MG63 (cell line): ENCODE results near the gene MCFD2. TPM values are rescaled to one million over a fixed set of nuclear protein-coding genes. Genes with fewer than 3 reads are reported as not detected.
A peak's percentile ranks its signal among the peaks of the same experiment; 100 is the strongest.
"Not testable (repeated sequence)": the region's sequence is repeated elsewhere in the genome, so short reads cannot be mapped to it uniquely, and the experiment has no call there.

Experiments
- DNase-seq: peaks from one replicate; pipeline ENCODE4 v3.0.0-alpha.2; 2020
- H3K27me3 ChIP-seq: fragments of 250-450 bp; sonication (Bioruptor Pico); 2 replicates; pipeline ENCODE4 v1.5.1; 2020; ENCODE audit warnings: mild to moderate bottlenecking, moderate library complexity
- H3K36me3 ChIP-seq: fragments of 250-450 bp; sonication (Bioruptor Pico); 2 replicates; pipeline ENCODE4 v1.5.1; 2020; ENCODE audit warnings: mild to moderate bottlenecking, moderate library complexity
- H3K4me3 ChIP-seq: fragments of 250-450 bp; sonication (Bioruptor Pico); 2 replicates; pipeline ENCODE4 v1.5.1; 2020; ENCODE audit warnings: mild to moderate bottlenecking, moderate library complexity
- H3K9me3 ChIP-seq: fragments of 250-450 bp; sonication (Bioruptor Pico); 2 replicates; pipeline ENCODE4 v1.5.1; 2020; ENCODE audit warnings: mild to moderate bottlenecking, moderate library complexity
- total RNA-seq: library from RNA; depleted of rRNA; stranded (reverse); fragments of >200 nt; shearing (Covaris generic); gene quantifications from 2 replicates; pipeline ENCODE4 v1.2.3, GENCODE V29; 2014; ENCODE audit warnings: low replicate concordance

MCFD2 gene
- total RNA-seq, 1 experiment from 2014 or later, result 165 TPM

DNA sequence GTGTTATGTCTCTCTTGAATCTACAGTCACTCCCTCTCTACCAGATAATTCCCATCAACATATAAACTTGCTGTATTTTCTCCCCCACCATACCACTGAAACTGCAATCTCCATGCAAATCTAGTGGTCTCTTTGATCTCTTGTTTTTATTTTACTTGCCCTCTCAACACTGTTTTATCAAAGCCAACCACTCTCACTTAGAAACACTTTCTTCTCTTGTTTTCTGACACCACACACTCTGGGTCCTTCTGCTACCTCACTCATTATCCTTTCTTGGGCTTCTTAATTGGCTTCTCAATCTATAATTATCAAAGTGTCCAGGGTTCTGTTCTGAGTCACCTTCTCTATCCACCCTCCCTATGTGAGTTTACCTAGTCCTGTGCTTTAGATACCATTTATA is 2.0 kb upstream of the MCFD2 start:
- DNase-seq, result no peak
- H3K9me3 ChIP-seq, result no peaks in the 10 kb centered on the region
- peaks cover 16% of the 10 kb centered on the region for H3K36me3 ChIP-seq

DNA sequence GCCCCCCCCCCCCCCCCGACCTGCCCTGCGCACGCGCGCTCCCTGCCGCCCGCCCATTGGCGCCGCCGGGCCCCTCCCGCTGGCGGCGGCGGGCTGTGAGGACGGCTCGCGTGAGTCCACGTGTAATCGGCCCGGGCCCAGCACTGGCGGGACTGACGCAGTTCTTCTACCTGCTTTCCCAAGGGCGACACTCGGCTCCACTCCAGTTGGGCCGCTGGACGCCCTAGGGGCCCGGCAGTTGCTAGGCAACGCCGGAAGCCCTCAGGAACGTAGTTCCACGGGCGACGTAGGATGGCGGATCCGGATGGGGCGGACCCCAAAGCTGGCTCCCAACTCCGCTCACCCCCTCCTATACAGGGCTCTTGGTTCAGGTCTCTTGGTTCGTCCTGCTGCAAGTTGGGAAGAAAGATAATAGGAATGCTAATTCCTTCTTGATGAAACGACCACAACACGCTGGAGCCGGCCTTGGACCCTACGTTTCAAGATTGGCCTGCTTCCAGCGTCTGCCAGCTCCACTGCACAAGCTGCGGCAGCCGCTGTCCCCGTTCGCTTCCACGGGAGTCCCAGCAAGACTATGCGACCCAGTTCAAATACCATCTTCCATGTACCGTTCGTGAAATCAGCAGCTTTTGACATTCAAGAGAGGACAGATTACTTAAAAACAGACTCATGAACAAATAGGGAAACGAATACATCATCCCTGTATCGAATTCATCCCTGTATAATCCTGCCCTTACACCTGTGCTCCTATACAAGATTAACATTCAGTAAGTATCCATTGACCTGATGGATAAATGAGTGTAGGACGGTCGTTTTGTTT is 415 bp upstream of the MCFD2 start:
- peak; percentile 90 for DNase-seq
- H3K36me3 ChIP-seq, result peaks cover 29% of the 10 kb centered on the region
- no peaks in the 10 kb centered on the region for H3K27me3 ChIP-seq
- H3K4me3 ChIP-seq, result peak overlapping the region; percentile 90
- no peaks in the 10 kb centered on the region for H3K9me3 ChIP-seq

More for the DNA sequence above, 2.0 kb upstream of the MCFD2 start:
- H3K4me3 ChIP-seq, result no peak overlapping the region
- H3K27me3 ChIP-seq, result no peaks in the 10 kb centered on the region

DNA sequence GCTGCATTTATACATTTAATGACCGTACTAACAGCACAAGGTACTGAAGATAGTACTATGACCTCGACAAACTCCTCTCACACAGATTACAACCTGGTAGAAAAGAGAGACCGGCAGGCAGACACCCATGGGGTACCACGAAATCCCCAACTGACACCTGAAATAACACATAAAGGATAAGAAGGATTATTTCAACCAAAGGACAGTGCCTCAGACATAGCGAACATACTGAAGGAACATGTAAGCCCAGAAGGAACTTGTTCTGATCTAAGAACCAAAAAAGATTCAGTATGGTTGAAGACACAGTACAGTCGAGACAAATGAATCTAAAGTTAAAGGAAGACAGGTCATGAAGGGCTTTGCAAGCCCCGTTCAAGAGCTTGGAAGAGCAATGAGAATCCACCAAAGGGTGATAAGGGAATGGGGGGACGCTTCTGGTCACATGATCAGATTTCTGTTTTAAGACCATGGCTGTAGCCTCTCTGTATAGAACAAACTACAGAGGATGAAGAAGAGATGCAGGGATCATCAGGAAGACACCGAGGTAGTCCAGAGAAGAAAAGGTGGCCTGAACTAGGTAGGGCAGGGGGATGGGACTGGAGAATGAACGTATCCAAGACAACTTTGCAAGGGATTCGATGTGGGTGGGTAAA is 902 bp downstream of the MCFD2 start:
- Histone ChIP-seq H3K4me3 (peak overlapping the region; percentile 90), H3K36me3 (peaks cover 37% of the 10 kb centered on the region), H3K9me3 (no peaks in the 10 kb centered on the region), H3K27me3 (no peaks in the 10 kb centered on the region)
- DNase-seq, result no peak

DNA sequence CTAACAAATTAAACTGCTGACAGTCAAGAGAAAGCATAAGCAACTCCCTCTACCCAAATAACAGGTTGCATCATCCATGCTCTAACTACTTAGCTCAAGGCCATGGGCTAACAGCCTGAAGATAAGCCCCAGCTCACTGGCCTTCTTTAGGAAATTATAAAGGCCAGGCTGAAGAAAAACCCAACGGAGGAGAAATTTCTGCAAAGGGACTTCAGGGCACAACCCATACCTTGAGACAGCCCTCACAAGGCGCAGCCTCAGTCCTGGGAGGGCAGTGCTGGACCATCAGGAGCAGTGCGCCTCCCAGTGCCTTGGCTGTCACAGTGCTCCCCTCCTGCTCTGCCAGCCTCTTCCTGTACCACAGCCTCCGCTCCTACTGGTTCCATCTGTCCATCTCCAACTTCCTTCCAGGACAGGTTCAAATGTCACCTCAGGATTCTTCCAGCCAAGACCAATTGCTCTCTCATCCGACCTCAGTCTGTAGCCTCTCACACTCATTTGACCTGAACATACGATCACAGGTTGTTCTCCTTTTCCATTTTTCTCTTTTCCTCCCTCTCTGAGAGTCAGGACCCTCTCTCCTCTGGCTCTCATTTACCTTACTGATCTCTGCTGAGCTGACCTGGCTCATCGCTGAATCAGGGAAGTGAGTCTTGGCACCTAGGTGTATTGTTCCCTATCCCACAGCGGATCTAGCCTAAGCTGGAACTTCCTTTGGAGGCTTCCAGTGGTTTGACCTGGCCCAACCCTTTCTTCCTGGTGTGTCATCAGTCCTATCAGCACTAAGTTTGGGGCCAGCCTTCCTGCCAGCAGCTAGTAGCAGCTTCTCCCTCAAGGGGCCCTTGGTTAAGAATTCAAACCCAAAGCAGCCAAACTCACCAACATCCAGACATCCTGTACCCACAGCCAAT is 1.9 kb downstream of the MCFD2 start:
- no peaks in the 10 kb centered on the region for H3K9me3 ChIP-seq
- H3K4me3 ChIP-seq, result peak overlapping the region; percentile 90
- peaks cover 46% of the 10 kb centered on the region for H3K36me3 ChIP-seq
- H3K27me3 ChIP-seq, result no peaks in the 10 kb centered on the region
- peak; percentile 83 for DNase-seq

DNA sequence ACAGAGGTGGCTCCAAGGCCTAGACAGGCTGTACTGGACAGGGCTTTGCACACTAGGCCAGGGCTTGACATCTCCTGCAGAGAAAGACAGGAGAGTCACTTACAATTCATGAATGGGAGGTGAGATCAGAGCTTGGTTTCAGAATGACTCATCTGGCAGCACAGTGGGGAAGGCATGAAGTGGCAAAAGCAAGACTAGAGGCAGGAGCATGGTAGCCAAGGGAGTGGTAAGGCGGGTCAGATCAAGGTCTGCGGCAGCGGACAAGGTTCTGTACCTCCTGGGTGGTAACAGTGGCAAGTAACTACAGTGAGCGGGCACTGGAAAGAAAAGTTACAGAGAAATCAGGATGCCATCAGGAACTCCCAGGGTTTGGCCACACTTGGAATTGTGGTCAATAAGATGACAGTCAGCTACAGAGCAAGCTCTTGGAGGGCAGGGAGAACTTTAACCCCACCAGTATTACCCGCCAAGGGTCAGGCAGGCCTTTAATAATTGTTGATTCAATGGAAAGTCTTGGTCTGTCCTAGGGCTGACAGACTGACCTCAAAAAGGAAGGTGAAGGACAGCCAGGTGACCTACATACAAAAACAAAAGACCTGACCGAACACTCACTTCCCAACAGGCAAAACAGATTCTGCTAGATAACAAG is 5.7 kb downstream of the MCFD2 start:
- peak; percentile 93 for DNase-seq
- Histone ChIP-seq H3K9me3 (no peaks in the 10 kb centered on the region), H3K27me3 (no peaks in the 10 kb centered on the region), H3K4me3 (no peak overlapping the region), H3K36me3 (peaks cover 82% of the 10 kb centered on the region)

DNA sequence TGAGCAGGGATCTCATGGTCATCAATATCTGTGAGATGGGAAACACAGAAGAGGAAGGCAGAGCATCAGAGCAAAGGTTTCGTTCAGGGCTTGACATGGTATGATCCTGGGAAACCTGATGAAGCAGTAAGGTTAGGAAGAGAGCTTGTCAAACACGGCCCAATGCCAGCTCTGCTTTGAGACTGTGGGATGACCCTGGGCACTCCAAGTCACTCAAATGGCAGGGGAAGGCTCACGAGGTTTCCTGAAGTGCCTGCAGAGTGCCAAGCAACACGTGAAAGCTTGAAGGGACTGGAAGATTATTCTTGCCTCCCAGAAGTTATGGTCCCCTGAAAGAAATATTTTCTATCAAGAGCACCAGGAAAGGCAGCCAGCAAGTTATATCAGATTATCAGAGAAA is 6.5 kb downstream of the MCFD2 start:
- no peak for DNase-seq
- Histone ChIP-seq H3K27me3 (no peaks in the 10 kb centered on the region), H3K9me3 (no peaks in the 10 kb centered on the region), H3K36me3 (peaks cover 87% of the 10 kb centered on the region), H3K4me3 (no peak overlapping the region)

DNA sequence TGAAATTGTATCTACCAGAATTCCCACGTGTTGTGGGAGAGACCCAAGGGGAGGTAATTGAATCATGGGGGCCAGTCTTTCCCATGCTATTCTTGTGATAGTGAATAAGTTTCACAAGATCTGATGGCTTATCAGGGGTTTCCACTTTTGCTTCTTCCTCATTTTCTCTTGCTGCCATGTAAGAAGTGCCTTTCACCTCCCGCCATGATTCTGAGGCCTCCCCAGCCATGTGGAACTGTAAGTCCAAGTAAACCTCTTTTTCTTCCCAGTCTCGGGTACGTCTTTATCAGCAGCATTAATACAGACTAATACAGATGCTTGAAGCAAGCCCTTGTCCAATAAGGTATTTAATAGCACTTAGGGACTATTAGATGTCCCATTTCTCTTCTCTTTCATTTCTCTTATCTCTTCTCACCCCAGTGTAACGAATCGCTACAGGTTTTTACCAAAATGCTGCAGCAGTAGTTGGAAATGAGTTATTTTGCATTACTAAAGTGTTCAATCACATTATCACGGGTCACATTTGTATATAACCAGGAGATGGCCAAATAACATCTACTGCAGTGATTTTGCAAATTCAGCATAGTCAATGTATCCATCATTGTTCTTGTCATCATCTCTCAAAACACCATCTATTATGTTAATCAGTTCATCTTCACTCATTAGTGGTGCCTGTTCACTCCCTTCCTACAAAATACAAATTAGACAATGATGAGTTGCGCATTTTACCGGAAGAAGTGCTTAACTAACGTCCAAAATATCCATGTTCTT is 10.5 kb downstream of the MCFD2 start:
- peaks cover 58% of the 10 kb centered on the region for H3K36me3 ChIP-seq
- H3K27me3 ChIP-seq, H3K9me3 ChIP-seq, DNase-seq, H3K4me3 ChIP-seq: not testable (repeated sequence)

DNA sequence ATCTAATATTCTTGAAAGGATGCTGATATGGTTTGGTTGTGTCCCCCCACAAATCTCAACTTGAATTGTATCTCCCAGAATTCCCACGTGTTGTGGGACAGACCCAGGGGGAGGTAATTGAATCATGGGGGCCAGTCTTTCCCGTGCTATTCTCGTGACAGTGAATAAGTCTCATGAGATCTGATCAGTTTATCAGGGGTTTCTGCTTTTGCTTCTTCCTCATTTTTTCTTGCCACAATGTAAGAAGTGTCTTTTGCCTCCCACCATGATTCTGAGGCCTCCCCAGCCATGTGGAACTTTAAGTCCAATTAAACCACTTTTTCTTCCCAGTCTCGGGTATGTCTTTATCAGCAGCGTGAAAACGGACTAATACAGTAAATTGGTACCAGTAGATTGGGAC is 12.6 kb downstream of the MCFD2 start:
- not testable (repeated sequence) for H3K4me3 ChIP-seq, H3K27me3 ChIP-seq, DNase-seq, H3K9me3 ChIP-seq
- H3K36me3 ChIP-seq, result peaks cover 42% of the 10 kb centered on the region

DNA sequence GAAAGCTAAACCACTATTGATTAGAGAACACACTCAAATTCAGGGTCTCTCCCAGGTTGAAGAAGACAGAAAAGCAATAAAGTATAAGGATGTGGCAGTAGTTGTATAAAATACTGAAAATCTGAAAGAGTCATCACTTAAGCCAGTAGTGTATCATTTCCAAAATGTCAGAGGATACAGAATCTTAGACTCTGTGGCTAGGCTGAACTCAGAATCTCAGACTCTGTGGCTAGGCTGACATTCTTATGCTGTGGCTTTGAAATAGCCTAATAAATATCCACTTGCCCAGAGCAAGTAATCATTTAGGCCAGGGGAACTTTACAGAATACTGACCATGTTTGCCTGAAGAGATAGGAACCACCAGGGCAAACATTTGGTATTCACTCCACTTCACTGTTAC is 13.1 kb downstream of the MCFD2 start:
- H3K4me3 ChIP-seq, result no peak overlapping the region
- peaks cover 37% of the 10 kb centered on the region for H3K36me3 ChIP-seq
- H3K9me3 ChIP-seq, result no peaks in the 10 kb centered on the region
- no peaks in the 10 kb centered on the region for H3K27me3 ChIP-seq
- DNase-seq, result no peak

DNA sequence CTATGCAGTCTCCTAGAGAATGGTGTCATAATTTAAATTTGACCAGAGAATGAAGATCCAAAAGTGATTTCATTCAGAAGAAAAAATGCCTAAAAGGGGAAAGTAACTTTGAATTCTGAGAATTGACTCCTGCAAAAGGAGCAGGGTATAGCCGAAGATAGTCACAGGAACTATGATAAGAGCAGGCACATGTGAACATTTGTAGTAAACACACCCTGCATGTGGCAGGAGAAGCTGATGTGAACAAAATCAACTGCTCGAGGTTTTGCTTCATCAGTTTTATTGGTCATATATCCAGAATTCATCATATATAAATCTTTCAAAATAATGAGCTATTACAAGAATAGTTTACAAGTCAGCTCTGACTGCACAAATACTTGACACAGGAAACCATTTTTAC is 14.0 kb downstream of the MCFD2 start:
- Histone ChIP-seq H3K4me3 (no peak overlapping the region), H3K9me3 (no peaks in the 10 kb centered on the region), H3K27me3 (no peaks in the 10 kb centered on the region), H3K36me3 (peaks cover 29% of the 10 kb centered on the region)
- DNase-seq, result no peak

DNA sequence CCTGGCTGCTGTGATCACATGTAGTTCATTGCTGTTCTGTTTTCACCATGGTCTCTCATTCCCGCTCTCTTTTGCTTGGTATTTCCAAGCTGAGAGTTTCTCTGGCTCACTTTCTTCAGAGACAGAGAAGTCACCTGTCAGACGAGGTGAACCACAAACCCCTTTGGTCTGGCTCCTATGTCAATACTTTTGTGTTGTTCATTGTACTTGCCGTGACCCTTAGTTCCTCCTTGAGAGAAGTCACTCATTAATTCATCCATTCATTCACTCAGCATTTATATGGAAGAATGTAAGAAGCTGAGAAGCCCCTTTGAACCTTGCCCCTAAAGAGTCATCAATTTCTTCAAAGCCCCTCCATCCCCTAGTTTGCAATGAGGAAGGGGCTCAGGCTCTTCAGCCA is 15.2 kb downstream of the MCFD2 start:
- Histone ChIP-seq H3K9me3 (no peaks in the 10 kb centered on the region), H3K27me3 (no peaks in the 10 kb centered on the region), H3K4me3 (no peak overlapping the region), H3K36me3 (peaks cover 18% of the 10 kb centered on the region)
- no peak for DNase-seq

DNA sequence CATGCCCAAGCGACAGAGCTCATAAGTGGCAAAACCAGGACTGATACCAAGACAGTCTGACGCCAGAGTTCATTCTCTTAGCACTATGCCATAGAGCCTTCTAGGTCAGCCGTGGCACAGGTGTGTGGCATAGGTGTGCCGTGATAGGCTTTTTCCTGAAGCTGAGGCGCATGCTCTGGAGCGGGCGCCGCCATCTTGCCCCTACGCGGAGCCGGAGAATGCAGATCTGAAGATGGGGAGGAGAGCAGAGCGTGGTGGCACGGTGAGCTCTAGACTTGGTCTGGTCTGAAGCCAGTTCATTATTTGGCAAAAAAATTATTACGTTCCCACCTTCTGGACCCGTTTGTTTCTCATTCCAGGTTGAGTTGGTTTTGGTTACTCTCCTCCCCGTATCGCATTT is 16.6 kb downstream of the MCFD2 start:
- no peak for DNase-seq
- H3K4me3 ChIP-seq, result no peak overlapping the region
- H3K9me3 ChIP-seq, result no peaks in the 10 kb centered on the region
- H3K27me3 ChIP-seq, result no peaks in the 10 kb centered on the region
- H3K36me3 ChIP-seq, result peaks cover 5% of the 10 kb centered on the region

DNA sequence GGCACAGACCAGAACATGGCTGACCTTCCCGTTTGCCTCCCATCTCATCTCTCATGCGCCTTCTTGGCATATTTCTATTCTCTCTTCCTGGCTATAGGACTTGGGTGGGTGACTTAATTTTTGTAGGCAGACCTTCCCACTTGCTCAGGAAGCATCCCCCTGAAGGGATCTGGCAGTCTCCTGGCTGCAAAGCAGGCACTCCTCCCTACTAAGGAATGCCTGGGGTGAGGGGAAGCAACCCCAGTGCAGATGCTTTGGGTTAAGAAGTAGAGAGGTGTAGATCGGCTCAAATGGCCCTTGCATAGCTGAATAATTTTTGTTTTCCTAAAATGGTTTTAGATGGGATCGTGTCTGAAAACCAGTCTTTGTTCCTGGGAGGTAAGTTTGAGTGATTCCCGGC is 17.6 kb downstream of the MCFD2 start:
- no peak overlapping the region for H3K4me3 ChIP-seq
- H3K9me3 ChIP-seq, result no peaks in the 10 kb centered on the region
- no peaks in the 10 kb centered on the region for H3K27me3 ChIP-seq
- H3K36me3 ChIP-seq, result peaks cover under 1% of the 10 kb centered on the region; the same call in 1 of the 2 replicates
- no peak for DNase-seq

DNA sequence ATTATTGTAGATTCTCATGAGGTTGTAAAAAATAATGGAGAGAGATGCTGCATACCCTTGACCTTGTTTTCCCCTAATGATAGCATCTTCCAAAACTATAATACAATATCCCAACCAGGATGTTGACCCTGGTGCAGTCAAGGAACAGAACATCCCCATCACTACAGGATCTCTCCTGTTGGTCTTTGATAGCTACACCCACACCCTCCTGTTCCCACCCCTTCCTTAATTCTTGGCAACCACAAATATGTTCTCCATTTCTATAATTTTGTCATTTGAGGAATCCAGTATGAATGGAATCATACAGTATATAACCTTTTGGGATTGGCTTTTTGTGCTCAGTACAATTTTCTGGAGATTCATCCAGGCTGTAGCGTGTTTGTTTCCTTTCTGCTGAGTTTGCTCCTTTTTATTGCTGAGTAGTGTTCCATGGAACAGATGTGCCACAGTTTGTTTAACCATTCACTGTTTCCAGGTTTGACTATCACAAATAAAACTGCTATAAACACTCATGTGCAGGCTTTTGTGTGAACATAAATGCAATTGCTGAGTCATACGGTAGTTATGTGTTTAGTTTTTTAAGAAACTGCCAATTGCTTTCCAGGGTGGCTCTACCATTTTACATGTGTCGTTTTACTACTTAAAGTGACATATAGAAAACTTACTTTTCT is 22.2 kb downstream of the MCFD2 start:
- no peaks in the 10 kb centered on the region for H3K9me3 ChIP-seq
- no peak for DNase-seq
- no peak overlapping the region for H3K4me3 ChIP-seq
- H3K27me3 ChIP-seq, result no peaks in the 10 kb centered on the region
- H3K36me3 ChIP-seq, result no peaks in the 10 kb centered on the region

DNA sequence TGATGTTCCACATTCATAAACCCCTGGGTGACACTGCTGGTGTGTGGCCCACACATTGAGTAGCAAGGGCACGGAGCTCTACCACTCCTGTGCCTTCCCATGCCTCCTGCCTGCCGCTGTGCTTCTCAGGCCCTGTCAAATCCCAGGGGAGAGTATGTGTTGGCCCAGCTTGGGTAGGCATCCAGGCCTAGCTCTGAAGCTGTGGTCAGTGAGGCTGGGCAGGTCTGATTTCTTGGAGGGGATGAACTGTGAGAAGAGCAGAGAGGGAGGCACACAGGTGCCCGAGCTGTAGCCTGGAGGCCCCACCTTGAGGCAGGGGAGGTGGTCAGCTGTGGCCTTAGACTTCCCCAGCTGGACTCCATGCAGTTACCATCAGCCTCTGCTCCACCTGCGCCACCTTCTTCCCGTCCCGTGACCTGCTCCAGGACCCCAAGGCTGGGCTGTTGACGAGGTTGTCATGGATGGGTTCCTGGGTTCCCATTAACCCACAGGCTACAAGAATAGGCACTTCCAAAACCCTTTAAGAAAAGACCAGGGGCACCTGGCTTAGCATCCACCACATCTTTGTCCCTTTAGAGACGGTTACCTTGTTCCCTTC is 23.6 kb downstream of the MCFD2 start:
- Histone ChIP-seq H3K9me3 (no peaks in the 10 kb centered on the region), H3K27me3 (no peaks in the 10 kb centered on the region), H3K4me3 (no peak overlapping the region), H3K36me3 (no peaks in the 10 kb centered on the region)
- DNase-seq, result no peak
